ENCODE data around the gene GABRP. TPM values are rescaled to one million over a fixed set of nuclear protein-coding genes. Genes with fewer than 3 reads are reported as not detected.

The GABRP gene
- polyA plus RNA-seq, 3 donors, result not detected

DNA sequence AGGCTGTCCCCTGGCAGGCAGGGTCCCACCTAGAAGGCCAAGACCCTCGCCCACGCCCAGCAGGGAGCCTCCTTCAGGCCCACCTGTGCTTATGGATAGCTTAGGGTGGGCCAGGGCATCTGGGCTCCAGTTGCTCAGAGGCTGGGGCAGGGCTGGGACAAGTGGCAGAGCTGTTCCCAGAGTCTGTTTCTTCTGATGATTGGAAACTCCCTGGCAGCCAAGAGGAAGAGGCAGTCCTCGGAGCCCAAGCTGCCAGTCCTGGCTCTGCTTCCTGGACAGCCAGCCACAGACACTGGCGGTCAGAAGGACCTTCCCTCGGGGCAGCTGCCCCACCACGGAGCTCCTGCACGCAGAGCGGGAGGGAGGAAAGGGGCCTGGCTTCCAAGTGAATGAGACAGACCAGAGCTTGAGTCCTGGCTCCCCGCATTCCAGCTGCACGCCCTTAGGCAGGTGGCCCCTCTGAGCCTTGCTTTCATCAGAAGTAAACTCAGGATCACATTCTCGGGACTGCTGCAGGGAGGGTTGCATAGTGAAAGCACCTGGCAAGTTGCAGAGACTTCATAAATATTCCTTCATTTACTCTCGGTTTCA, 37.9 kb upstream of the GABRP start:
- Histone ChIP-seq H3K4me2 (replicated peaks; ENCODE audit: extremely low read depth, low read length, poor library complexity, severe bottlenecking) (no peak overlapping the region), H3K9me3 (replicated peaks in 1 of 2; ENCODE audit: control insufficient read depth in 1 of 2, insufficient read depth in 1 of 2, low read length in 2 of 2) (no peaks in the 10 kb centered on the region), H4K20me1 (ENCODE audit: insufficient read depth, low read length) (no peaks in the 10 kb centered on the region), H3K79me2 (ENCODE audit: insufficient read depth, low read length) (no peaks in the 10 kb centered on the region), H3K4me1 (ENCODE audit: control insufficient read depth in 1 of 2, insufficient read depth in 2 of 2, low read length in 2 of 2) (no peaks in the 10 kb centered on the region), H2AFZ (ENCODE audit: insufficient read depth, low read depth, low read length, poor library complexity, severe bottlenecking) (no peak overlapping the region), H3K36me3 (replicated peaks in 1 of 2; ENCODE audit: control insufficient read depth in 1 of 2, insufficient read depth in 2 of 2, low read length in 2 of 2) (no peaks in the 10 kb centered on the region), H3K27me3 (ENCODE audit: control insufficient read depth in 2 of 2, insufficient read depth in 2 of 2, low read length in 2 of 2) (peaks cover 4 to 27% of the 10 kb centered on the region in 2 donors), H3K4me3 (replicated peaks in 1 of 3; ENCODE audit: low read depth in 2 of 3, low read length in 3 of 3) (no peak overlapping the region), H3K27ac (ENCODE audit: low read depth in 1 of 2, low read length in 2 of 2) (no peak overlapping the region), H3K9ac (ENCODE audit: insufficient read depth, low read length, poor library complexity, severe bottlenecking) (no peak overlapping the region)
- intact Hi-C loops (cut with micrococcal nuclease), result loop anchor here (10.0 kb wide), 2 partner anchors 589 to 599 kb away; no protein-coding TSS in a partner anchor
- WGBS (ENCODE audit: insufficient coverage), result 53% methylated on average over 10 of the region's 12 CpGs
- DNase-seq, result no peak
- Mint-ChIP-seq H3K36me3 (no peaks in the 10 kb centered on the region), H3K4me1 (peaks cover 3% of the 10 kb centered on the region), H3K27me3 (ENCODE audit: low read depth in 3 of 3) (peaks cover 36 to 58% (median 52%) of the 10 kb centered on the region in 3 donors), H3K4me3 (no peak overlapping the region), H3K27ac (no peak overlapping the region), H3K9me3 (peaks cover 0 to 1% (median 0%) of the 10 kb centered on the region in 7 donors)
- TF ChIP-seq, protein P1, sequence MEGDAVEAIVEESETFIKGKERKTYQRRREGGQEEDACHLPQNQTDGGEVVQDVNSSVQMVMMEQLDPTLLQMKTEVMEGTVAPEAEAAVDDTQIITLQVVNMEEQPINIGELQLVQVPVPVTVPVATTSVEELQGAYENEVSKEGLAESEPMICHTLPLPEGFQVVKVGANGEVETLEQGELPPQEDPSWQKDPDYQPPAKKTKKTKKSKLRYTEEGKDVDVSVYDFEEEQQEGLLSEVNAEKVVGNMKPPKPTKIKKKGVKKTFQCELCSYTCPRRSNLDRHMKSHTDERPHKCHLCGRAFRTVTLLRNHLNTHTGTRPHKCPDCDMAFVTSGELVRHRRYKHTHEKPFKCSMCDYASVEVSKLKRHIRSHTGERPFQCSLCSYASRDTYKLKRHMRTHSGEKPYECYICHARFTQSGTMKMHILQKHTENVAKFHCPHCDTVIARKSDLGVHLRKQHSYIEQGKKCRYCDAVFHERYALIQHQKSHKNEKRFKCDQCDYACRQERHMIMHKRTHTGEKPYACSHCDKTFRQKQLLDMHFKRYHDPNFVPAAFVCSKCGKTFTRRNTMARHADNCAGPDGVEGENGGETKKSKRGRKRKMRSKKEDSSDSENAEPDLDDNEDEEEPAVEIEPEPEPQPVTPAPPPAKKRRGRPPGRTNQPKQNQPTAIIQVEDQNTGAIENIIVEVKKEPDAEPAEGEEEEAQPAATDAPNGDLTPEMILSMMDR (IDR thresholded peaks at IDR 0.05), result no peak

DNA sequence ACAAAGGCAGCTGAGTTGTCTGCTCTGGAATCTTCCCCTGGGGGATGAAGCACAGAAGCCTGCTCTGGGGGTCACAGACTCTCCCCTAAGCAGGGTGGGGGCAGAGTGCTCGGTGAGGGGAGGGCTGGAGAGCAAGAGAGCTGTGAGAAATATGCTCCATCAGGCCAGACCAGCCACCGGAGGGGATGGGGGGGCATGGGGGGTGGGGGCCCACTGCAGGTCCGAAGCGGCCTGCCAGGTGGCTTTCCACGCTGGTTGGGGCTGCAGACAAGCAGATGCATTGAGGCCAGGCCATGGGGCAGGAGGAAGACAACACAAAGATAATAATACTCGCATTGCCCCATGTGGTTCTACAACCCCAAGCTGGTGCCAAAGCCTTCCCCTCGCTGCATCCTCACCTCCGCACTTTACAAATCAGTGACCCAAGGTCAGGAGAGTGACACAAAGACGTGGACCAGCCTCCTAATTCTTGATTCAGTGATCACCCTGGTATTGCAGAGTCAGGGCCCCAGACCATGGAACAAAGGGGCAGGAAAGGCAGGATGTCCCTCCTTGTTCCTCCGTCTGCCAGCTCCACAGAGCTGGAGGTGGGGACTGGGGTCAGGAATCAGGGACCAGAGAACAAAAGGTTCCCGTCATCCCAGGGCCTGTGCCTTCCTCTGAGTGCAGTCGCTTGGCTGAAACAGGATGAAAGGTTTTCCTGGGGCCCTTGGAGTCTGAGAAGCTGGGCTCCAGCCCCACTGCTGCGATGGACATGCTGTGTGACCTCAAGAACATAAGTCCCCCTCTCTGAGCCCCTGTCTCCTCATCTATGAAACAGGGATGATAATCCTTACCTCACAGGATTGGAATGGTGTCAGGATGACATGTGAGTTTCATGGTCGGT, 37.2 kb upstream of the GABRP start:
- TF ChIP-seq, protein P1 (IDR thresholded peaks at IDR 0.05), result no peak
- Histone ChIP-seq H3K79me2 (ENCODE audit: insufficient read depth, low read length) (no peaks in the 10 kb centered on the region), H3K9me3 (replicated peaks in 1 of 2; ENCODE audit: control insufficient read depth in 1 of 2, insufficient read depth in 1 of 2, low read length in 2 of 2) (no peaks in the 10 kb centered on the region), H3K4me3 (replicated peaks in 1 of 3; ENCODE audit: low read depth in 2 of 3, low read length in 3 of 3) (no peak overlapping the region), H4K20me1 (ENCODE audit: insufficient read depth, low read length) (no peaks in the 10 kb centered on the region), H3K27me3 (ENCODE audit: control insufficient read depth in 2 of 2, insufficient read depth in 2 of 2, low read length in 2 of 2) (peaks cover 4 to 27% of the 10 kb centered on the region in 2 donors), H3K27ac (ENCODE audit: low read depth in 1 of 2, low read length in 2 of 2) (no peak overlapping the region), H2AFZ (ENCODE audit: insufficient read depth, low read depth, low read length, poor library complexity, severe bottlenecking) (no peak overlapping the region), H3K4me1 (ENCODE audit: control insufficient read depth in 1 of 2, insufficient read depth in 2 of 2, low read length in 2 of 2) (no peaks in the 10 kb centered on the region), H3K36me3 (replicated peaks in 1 of 2; ENCODE audit: control insufficient read depth in 1 of 2, insufficient read depth in 2 of 2, low read length in 2 of 2) (no peaks in the 10 kb centered on the region), H3K9ac (ENCODE audit: insufficient read depth, low read length, poor library complexity, severe bottlenecking) (no peak overlapping the region), H3K4me2 (replicated peaks; ENCODE audit: extremely low read depth, low read length, poor library complexity, severe bottlenecking) (no peak overlapping the region)
- no peak for DNase-seq
- Mint-ChIP-seq H3K27ac (no peak overlapping the region), H3K4me1 (peaks cover 3% of the 10 kb centered on the region), H3K36me3 (no peaks in the 10 kb centered on the region), H3K4me3 (no peak overlapping the region), H3K27me3 (ENCODE audit: low read depth in 3 of 3) (peaks cover 36 to 61% (median 51%) of the 10 kb centered on the region in 3 donors), H3K9me3 (peaks cover 0 to 1% (median 0%) of the 10 kb centered on the region in 7 donors)
- intact Hi-C loops (cut with micrococcal nuclease), result loop anchor here (10.0 kb wide), 2 partner anchors 588 to 598 kb away; no protein-coding TSS in a partner anchor
- 88% methylated on average over 7 of the region's 14 CpGs for whole genome bisulfite sequencing (ENCODE audit: insufficient coverage)

Data from CD14-positive monocyte (primary cell).